22Rv1 (cell line): ENCODE results near the gene COX10.
A peak's percentile ranks its signal among the peaks of the same experiment; 100 is the strongest.
"Not testable (repeated sequence)": the region's sequence is repeated elsewhere in the genome, so short reads cannot be mapped to it uniquely, and the experiment has no call there.

ENCODE experiments used
- H3K27ac ChIP-seq: fragments of 450-650 bp; 2 replicates; pipeline ENCODE4 v1.5.1; 2017
- ZFX ChIP-seq: fragments of 450-650 bp; IDR thresholded peaks from 2 replicates; pipeline ENCODE4 v1.6.1; 2017; ENCODE audit warnings: antibody characterized with exemption, borderline replicate concordance
- TF ChIP-seq, protein P1 (sequence below): fragments of 450-650 bp; IDR thresholded peaks from 2 replicates; pipeline ENCODE4 v1.5.1; 2017; ENCODE audit warnings: mild to moderate bottlenecking

COX10 gene

GRCh38 chr17:14069251-14070021 lies at the start of gene COX10:
COX10 (plus strand) TSS chr17:14069504; CDS start chr17:14069606, 102 bp downstream.
- TF ChIP-seq, protein P1, sequence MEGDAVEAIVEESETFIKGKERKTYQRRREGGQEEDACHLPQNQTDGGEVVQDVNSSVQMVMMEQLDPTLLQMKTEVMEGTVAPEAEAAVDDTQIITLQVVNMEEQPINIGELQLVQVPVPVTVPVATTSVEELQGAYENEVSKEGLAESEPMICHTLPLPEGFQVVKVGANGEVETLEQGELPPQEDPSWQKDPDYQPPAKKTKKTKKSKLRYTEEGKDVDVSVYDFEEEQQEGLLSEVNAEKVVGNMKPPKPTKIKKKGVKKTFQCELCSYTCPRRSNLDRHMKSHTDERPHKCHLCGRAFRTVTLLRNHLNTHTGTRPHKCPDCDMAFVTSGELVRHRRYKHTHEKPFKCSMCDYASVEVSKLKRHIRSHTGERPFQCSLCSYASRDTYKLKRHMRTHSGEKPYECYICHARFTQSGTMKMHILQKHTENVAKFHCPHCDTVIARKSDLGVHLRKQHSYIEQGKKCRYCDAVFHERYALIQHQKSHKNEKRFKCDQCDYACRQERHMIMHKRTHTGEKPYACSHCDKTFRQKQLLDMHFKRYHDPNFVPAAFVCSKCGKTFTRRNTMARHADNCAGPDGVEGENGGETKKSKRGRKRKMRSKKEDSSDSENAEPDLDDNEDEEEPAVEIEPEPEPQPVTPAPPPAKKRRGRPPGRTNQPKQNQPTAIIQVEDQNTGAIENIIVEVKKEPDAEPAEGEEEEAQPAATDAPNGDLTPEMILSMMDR: no peak
- no peak for TF ChIP-seq ZFX
- peak within 1 kb of the TSS; percentile 82 for H3K27ac ChIP-seq

DNA sequence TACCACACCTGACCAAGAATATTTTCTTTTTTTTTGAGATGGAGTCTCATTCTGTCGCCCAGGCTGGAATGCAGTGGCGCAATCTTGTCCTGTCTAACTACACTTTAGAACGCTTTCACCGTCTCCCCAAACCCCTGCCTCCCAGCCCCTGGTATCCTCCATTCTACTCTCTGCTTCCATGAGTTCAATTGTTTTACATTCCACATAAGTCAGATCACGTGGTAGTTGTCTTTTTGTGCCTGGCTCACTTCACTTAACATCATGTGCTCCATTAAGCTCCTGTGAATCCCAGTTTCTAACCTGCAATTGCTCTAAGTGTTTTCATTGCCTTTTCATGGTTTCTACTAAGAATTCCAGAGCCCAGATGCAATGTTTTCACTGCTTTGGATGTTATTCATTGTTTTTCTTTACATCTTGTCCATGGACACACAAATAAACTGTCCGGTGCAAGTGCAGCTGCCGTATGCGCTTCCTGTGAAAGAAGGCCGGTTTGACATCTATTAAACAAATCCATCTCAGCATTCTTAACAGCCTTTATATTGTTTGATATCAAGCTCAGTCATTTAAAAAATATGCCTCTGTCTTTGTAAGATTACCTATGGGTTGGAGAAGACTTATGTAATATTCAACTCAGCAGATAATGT lies 47.5 kb upstream of the COX10 start:
- not testable (repeated sequence) for H3K27ac ChIP-seq

DNA sequence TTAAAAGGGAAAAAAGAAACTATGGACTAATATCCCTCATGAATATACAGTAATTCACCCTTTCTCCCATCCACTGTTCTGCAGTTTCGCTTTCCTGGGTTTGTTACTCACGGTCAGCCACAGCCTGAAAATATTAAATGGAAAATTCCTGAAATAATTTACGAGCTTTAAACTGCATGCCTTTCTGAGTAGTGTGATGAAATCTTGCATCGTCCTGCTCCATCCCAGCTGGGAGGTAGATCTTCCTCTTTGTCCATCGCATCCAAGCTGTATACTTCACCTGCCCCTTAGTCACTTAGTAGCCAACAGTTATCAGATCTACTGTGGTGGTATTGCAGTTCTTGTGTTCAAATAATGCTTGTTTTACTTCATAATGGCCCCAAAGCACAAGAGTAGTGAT lies 39.5 kb upstream of the COX10 start:
- not testable (repeated sequence) for H3K27ac ChIP-seq

DNA sequence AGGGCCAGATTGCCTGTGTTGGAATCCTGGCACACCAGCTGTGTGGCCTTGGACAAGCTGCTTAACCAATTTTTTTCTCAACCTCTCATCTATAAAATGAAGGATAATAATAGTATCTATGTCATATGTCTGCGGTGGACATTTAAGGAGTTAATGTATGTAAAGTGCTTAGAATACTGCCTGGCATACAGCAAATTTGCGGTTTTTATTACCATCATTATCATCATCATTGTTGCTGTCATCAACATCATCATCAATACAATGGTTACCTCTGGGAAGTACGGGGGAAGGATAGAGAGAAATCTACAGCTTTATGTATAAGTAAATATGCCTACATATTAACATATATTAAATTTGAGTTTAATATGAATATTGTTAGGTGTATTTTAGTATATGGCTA lies 37.1 kb upstream of the COX10 start:
- no peak for TF ChIP-seq ZFX
- TF ChIP-seq, protein P1: no peak
- no peak overlapping the region for H3K27ac ChIP-seq

DNA sequence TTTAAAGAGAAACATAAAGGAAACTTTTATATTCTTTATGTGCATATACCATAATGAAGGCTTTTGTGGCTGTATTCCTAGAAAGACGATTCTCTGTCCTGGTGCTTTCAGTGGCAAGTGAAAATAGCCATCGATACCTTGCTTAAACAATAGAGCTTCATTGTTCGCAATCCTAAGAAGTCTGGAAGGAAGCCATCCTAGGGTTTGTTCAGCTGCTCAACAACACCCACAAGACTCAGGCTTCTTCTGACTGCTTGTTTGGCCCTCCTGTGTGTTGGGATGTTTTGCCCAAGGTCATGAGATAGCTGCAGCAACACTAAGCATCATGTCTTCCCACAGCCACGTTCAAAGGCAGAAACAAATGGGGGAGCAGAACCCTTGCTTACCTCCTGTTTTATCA lies 36.1 kb upstream of the COX10 start:
- H3K27ac ChIP-seq: no peak overlapping the region
- TF ChIP-seq ZFX: no peak
- TF ChIP-seq, protein P1: no peak

GRCh38 chr17:14037453-14037852 lies 31.9 kb upstream of the COX10 start:
- no peak for TF ChIP-seq ZFX
- TF ChIP-seq, protein P1: no peak
- no peak overlapping the region for H3K27ac ChIP-seq

DNA sequence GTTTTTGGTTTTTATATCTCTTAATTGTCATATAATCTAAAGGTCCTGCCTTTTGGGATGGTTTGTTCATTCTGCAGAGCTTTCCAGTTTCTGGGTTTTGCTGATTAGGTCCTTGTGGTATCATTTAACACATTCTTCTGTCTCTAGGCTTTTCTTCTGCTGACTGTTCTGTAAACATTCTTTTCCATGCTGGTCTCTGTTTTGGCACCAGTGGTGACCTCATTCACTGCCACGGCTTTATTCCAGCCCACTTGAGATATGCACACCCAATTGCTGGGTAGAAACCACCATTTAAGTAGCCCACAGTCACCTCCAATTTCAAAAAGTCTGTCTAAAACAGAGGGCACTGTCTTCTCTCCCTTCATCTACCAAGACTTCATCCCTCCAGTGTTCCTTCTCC lies 31.1 kb upstream of the COX10 start:
- TF ChIP-seq, protein P1: no peak
- no peak for TF ChIP-seq ZFX
- no peak overlapping the region for H3K27ac ChIP-seq

DNA sequence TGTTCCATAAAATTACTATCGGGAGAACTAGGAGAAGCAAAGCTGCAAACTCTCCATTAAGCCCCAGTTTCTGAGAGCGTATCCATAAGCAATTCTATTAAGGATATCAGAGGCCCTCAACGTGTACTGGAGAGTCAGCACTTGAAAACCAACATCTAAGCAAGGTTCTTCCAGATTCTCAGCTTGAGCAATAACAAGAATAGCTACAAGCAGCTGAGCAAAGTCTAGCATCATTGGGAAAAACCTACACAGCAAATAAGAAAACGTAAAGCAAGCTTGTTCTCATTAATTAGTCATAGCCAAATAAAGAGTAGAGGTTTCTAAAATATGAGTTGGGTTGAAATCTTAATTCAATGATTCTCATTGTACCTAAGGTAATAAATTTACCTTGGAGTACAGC lies 26.9 kb upstream of the COX10 start:
- H3K27ac ChIP-seq: no peak overlapping the region
- TF ChIP-seq, protein P1: no peak
- TF ChIP-seq ZFX: no peak
